ENCODE measurements around the gene B3GLCT. TPM values are rescaled to one million over a fixed set of nuclear protein-coding genes. Genes with fewer than 3 reads are reported as not detected.

Gene B3GLCT
- total and polyA plus RNA-seq, 2 of the 13 experiments (the other 11 are each of a cell fraction or from before 2014, with no cell fraction given): 2.0 to 7.1 TPM

- TF ChIP-seq POLR2AphosphoS2 (IDR thresholded peaks at IDR 0.05; ENCODE audit: low read depth, low read length): no peak
- no peak for TF ChIP-seq ESRRA (CRISPR knock-in tag; IDR thresholded peaks at IDR 0.05; ENCODE audit: low read depth)
- TF ChIP-seq ZNF766 (CRISPR knock-in tag; IDR thresholded peaks at IDR 0.05; ENCODE audit: borderline replicate concordance): no peak
- no peak for TF ChIP-seq ARID5B (CRISPR knock-in tag; IDR thresholded peaks at IDR 0.05)
- TF ChIP-seq MYC (CRISPR knock-in tag; IDR thresholded peaks at IDR 0.05; ENCODE audit: borderline replicate concordance): no peak
- TF ChIP-seq MTA1 (CRISPR knock-in tag; IDR thresholded peaks at IDR 0.05; ENCODE audit: borderline replicate concordance): no peak
- TF ChIP-seq FOXP4 (CRISPR knock-in tag; IDR thresholded peaks at IDR 0.05): no peak
- TF ChIP-seq POLR2G (IDR thresholded peaks at IDR 0.05; ENCODE audit: low read depth, low read length): no peak
- no peak for TF ChIP-seq MTF2 (CRISPR knock-in tag; IDR thresholded peaks at IDR 0.05; ENCODE audit: borderline replicate concordance)
- no peak for TF ChIP-seq ZNF574 (CRISPR knock-in tag; IDR thresholded peaks at IDR 0.05)
- TF ChIP-seq GATAD2A (CRISPR knock-in tag; IDR thresholded peaks at IDR 0.05): no peak
Measured at GRCh38 chr13:31322026-31322425, 122.3 kb downstream of the B3GLCT start (continued).
